Heart right ventricle (tissue), 16 donors: Measurements from ENCODE around the gene EHF. TPM values are rescaled to one million over a fixed set of nuclear protein-coding genes. Genes with fewer than 3 reads are reported as not detected.

Source experiments
- ATAC-seq, 8 donors: fragments of 200-7000 bp; cut with Tn5 transposase; one replicate each; pipeline ENCODE4 v1.9.1; 2020; ENCODE audit warnings: mild to moderate bottlenecking in 8 of 8, moderate library complexity in 8 of 8, moderate number of reproducible peaks in 1 of 8
- DNase-seq, 2 donors: peaks; one replicate each; pipeline ENCODE4 v3.0.0-alpha.2; 2020
- H3K27ac ChIP-seq, 10 donors: fragments of 200-600 bp; sonication (generic) in 2 of 10; one replicate each; pipeline versions ENCODE4 v1.5.0 to v1.8.0; 2020 to 2022; ENCODE audit warnings: mild to moderate bottlenecking in 3 of 10
- H3K27me3 ChIP-seq, 7 donors: fragments of 200-600 bp; one replicate each; pipeline ENCODE4 v1.8.0; 2021 to 2022; ENCODE audit warnings: mild to moderate bottlenecking in 2 of 7
- H3K36me3 ChIP-seq, 9 donors: fragments of 200-600 bp; sonication (generic) in 1 of 9; one replicate each; pipeline versions ENCODE4 v1.5.0 to v1.8.0; 2020 to 2022; ENCODE audit warnings: mild to moderate bottlenecking in 2 of 9
- H3K4me1 ChIP-seq, 9 donors: fragments of 200-600 bp; sonication (generic) in 1 of 9; one replicate each; pipeline versions ENCODE4 v1.5.0 to v1.8.0; 2020 to 2022; ENCODE audit warnings: mild to moderate bottlenecking in 4 of 9
- H3K4me3 ChIP-seq, 10 donors: fragments of 200-600 bp; sonication (generic) in 2 of 10; one replicate each; pipeline versions ENCODE4 v1.5.0 to v1.8.0; 2020 to 2022; ENCODE audit warnings: mild to moderate bottlenecking in 7 of 10, moderate library complexity in 2 of 10
- H3K9me3 ChIP-seq, 11 donors: fragments of 200-600 bp in 10 of 11; sonication (generic) in 2 of 11; one replicate each; pipeline versions ENCODE4 v1.5.0 to v1.8.0; 2013 to 2022; ENCODE audit warnings: mild to moderate bottlenecking in 2 of 11, control low read depth in 1 of 11, moderate library complexity in 1 of 11
- WGBS, 2 donors: extraction: QIAGEN DNeasy Blood & Tissue Kit; methylation state at CpG; one replicate each; pipeline ENCODE4 v1.1.7; 2013; ENCODE audit warnings: inconsistent platforms in 1 of 2; 5-methylcytosine and 5-hydroxymethylcytosine counted together
- intact Hi-C, 10 donors: fragments of 100-400 bp; cut with DNase I; formaldehyde crosslinking; loops; one replicate each; pipeline versions ENCODE4 v1.11.1 to v1.14.2; 2022
- polyA plus RNA-seq, 2 donors: library from polyadenylated mRNA; stranded (reverse); fragments of 200-250 nt; gene quantifications; one replicate each; pipeline ENCODE4 v1.2.3, GENCODE V29; 2013
- total RNA-seq, 10 donors: library from RNA; stranded (reverse); fragmentation: NEBNext Ultra II Directional in 3 of 10; extraction: Animal tissue kit (Norgen Biotek cat#: 25700) in 3 of 10; gene quantifications; one replicate each; pipeline versions ENCODE4 v1.2.1 to v1.2.4, GENCODE V29; 2021 to 2023
- TF ChIP-seq, protein P1 (sequence below), 9 donors: fragments of 200-600 bp; sonication (generic) in 2 of 9; IDR thresholded peaks; one replicate each; pipeline versions ENCODE4 v1.5.0 to v1.8.0; 2021 to 2022; ENCODE audit warnings: antibody characterized with exemption in 9 of 9, mild to moderate bottlenecking in 5 of 9, moderate library complexity in 1 of 9
- donor health status: Arrhythmogenic right ventricular cardiomyopathy.
- donor health status: ischemic (EF 13 %, LVEDD 7.1; RV severe dilation, severe dysfunction).
- donor health status: healthy with polysubstance abuse.
- donor health status: DM: no; HTN: yes; CAD: no.
- donor health status: DM: no; HTN: no; CAD: no.
- donor health status: ischemic (EF 25% LVEDD 6.9; RV normal size, moderate dysfunction).
- donor health status: ischemic (EF 25% LVEDD 5.7; RV mildly dilated, moderate dysfunction).
- donor health status: healthy.
- donor health status: DM: yes; HTN: yes; CAD: no.
- donor health status: Ischemic cardiomyopathy.
- donor health status: ischemic (EF 35%, LVEDD 5.7; RV mildly dilated, moderate dysfunction).
- donor health status: nonischemic (EF 11% LVEDD 7.7; RV severe dilation, severe dysfunction).
- donor health status: DM: yes; HTN: yes; CAD: no.
- donor health status: PGD.
- donor health status: ischemic (EF 29% LVEDD 5.4; RV normal size, mild dysfunction).
- donor health status: nonischemic (EF 23%, LVEDD 6.1; RV moderate dilation, normal function).

The EHF gene
- total and polyA plus RNA-seq, 12 donors: 0.09 to 3.2 (median 0.81) TPM; not detected in 1

DNA sequence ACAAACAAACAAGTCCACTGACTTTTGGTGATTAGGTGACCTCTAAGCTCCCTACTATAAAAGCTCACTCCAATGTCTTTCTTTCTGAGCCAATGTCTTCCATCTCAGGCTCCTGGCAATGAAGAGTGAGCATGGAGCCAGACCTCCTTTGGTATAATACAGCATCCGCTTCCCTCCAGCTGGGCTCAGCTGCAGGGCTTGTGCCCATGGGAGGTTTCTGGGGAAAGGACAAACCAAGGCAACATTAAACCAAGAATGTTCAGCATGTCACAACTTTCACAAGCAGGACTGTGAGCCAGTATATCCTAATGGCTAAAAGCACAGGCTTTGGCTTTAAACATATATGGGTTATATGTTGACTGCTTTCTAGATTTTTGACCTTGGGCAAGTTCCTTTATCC lies 58.8 kb downstream of the EHF start:
- no peaks in the 10 kb centered on the region for H3K9me3 ChIP-seq
- ATAC-seq: peak; percentile 59 to 92 (median 78)
- H3K36me3 ChIP-seq: no peaks in the 10 kb centered on the region
- 74 to 79% methylated on average over 1 of the region's 1 CpG for WGBS, 2 donors
- H3K27me3 ChIP-seq: no peaks in the 10 kb centered on the region
- TF ChIP-seq, protein P1, sequence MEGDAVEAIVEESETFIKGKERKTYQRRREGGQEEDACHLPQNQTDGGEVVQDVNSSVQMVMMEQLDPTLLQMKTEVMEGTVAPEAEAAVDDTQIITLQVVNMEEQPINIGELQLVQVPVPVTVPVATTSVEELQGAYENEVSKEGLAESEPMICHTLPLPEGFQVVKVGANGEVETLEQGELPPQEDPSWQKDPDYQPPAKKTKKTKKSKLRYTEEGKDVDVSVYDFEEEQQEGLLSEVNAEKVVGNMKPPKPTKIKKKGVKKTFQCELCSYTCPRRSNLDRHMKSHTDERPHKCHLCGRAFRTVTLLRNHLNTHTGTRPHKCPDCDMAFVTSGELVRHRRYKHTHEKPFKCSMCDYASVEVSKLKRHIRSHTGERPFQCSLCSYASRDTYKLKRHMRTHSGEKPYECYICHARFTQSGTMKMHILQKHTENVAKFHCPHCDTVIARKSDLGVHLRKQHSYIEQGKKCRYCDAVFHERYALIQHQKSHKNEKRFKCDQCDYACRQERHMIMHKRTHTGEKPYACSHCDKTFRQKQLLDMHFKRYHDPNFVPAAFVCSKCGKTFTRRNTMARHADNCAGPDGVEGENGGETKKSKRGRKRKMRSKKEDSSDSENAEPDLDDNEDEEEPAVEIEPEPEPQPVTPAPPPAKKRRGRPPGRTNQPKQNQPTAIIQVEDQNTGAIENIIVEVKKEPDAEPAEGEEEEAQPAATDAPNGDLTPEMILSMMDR (IDR thresholded peaks at IDR 0.05): no peak
- H3K27ac ChIP-seq: no peak overlapping the region
- no peak overlapping the region for H3K4me3 ChIP-seq
- H3K4me1 ChIP-seq: no peaks in the 10 kb centered on the region
- DNase-seq: peak; percentile 27 to 61
- intact Hi-C loops: no loop called here

DNA sequence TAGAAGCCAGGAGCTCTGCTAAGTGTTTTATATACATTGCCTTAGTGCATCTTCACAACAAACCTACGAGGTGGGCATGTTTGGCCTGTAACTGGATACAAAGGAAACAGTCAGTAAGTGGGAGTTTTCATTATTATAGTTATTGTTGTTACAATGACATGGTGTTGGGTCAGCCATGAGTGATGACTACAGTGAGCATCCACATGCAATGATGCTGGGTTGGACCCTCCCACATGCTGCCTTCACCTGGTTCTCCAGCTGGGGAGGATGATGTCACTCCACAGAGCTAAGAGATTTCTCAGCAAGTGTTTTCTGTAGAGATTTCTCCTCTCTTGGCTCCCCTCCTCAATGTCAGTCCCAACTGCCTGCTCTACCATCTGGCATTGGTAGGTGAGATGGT lies 59.3 kb downstream of the EHF start:
- Histone ChIP-seq H3K27me3 (no peaks in the 10 kb centered on the region), H3K27ac (no peak overlapping the region), H3K36me3 (no peaks in the 10 kb centered on the region), H3K9me3 (no peaks in the 10 kb centered on the region), H3K4me3 (no peak overlapping the region), H3K4me1 (no peaks in the 10 kb centered on the region)
- WGBS, 2 donors: 76 to 79% methylated on average over 1 of the region's 1 CpG
- no peak for DNase-seq
- intact Hi-C loops: no loop called here
- TF ChIP-seq, protein P1 (IDR thresholded peaks at IDR 0.05): no peak
- ATAC-seq: peak in 3 of 8 donors; percentile 14 to 66 (median 61)

DNA sequence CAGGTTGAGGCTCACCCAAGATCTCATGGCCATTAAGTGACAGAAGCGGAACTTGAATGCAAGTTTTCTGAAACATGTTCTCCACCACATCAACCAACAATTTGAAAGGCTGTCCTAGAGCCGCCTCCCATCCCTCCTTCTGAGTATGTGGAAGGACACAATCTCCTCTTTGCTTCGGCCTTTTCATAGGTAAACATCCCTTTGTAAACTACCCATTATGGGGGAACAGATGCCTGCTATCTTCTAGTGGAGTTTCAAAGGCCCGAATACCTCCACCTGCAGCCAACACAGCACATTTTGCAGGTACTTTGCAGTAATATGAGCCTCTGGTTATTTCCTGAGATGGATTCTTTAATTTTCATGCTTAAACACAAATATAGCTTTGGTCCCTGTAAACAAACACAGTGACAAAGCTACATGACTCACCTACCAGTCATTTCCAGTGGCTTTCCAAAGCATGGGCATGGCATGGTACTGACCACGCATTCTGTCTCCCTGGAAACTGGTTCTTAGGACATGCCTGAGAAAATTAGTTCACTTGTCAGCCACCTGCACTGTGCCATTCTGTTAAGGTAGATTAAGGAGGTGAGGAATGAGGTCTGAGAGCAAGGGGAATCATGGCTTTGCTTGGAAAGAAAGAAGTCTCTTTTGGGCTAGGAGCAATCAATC lies 60.2 kb downstream of the EHF start:
- Histone ChIP-seq H3K4me3 (no peak overlapping the region), H3K36me3 (no peaks in the 10 kb centered on the region), H3K27ac (no peak overlapping the region), H3K4me1 (no peaks in the 10 kb centered on the region), H3K9me3 (no peaks in the 10 kb centered on the region), H3K27me3 (no peaks in the 10 kb centered on the region)
- ATAC-seq: no peak
- DNase-seq: no peak
- TF ChIP-seq, protein P1 (IDR thresholded peaks at IDR 0.05): no peak
- 84 to 88% methylated on average over 5 of the region's 5 CpGs for WGBS, 2 donors
- intact Hi-C loops: no loop called here

DNA sequence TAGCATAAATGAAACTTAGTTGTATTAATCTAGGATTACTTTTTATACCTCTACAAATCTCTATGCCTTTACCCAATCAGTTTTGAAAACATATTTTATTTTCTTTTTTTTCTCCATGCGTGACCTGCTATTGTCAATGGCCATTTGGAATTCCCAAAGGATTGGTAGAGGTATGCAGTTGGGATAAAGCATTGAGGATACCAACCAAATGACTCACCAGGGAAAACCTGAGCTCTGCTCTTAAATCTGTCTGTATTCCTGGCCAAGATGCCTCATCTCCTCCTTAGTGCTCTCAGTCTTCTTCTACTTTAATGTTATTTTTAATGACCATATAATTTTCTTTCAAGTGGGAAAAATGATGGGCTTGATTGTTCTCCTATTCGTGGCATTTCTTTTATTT lies 61.9 kb downstream of the EHF start:
- DNase-seq (no peak), ATAC-seq (no peak)
- H3K4me3 ChIP-seq: no peak overlapping the region
- no peaks in the 10 kb centered on the region for H3K4me1 ChIP-seq
- TF ChIP-seq, protein P1 (IDR thresholded peaks at IDR 0.05): no peak
- H3K9me3 ChIP-seq: no peaks in the 10 kb centered on the region
- intact Hi-C loops: no loop called here
- H3K27me3 ChIP-seq: no peaks in the 10 kb centered on the region
- 77 to 79% methylated on average over 2 of the region's 2 CpGs for WGBS, 2 donors
- no peaks in the 10 kb centered on the region for H3K36me3 ChIP-seq
- no peak overlapping the region for H3K27ac ChIP-seq
